Measurements from ENCODE around the gene NPPB. TPM values are rescaled to one million over a fixed set of nuclear protein-coding genes. Genes with fewer than 3 reads are reported as not detected.

Gene NPPB
- total RNA-seq, 1 experiment from 2014 or later: 0.35 TPM

GRCh38 chr1:11873395-11874257 is 14.9 kb upstream of the NPPB start:
- Mint-ChIP-seq H3K4me1 (no peaks in the 10 kb centered on the region), H3K27me3 (ENCODE audit: low read depth) (no peaks in the 10 kb centered on the region; the same call in 1 of the 2 replicates), H3K9me3 (no peaks in the 10 kb centered on the region), H3K36me3 (ENCODE audit: insufficient read depth in 1 of 3, low read depth in 3 of 3) (no peaks in the 10 kb centered on the region; a peak in 1 of 7 replicates), H3K4me3 (no peak overlapping the region), H3K27ac (0 out of 7 replicates have a peak overlapping the region, but pooled peaks of 1 of the 3 experiments have one; percentile 41)
- no peaks in the 10 kb centered on the region for H3K27me3 ChIP-seq (ENCODE audit: insufficient read depth, low read length)
- no peak for DNase-seq
- no peak for TF ChIP-seq CTCF (conservative IDR thresholded peaks at IDR 0.05)
- H3K79me2 ChIP-seq (ENCODE audit: insufficient read depth, low read length): no peaks in the 10 kb centered on the region
- H2BK12ac ChIP-seq (ENCODE audit: insufficient read length, low read depth, low read length): no peak overlapping the region
- H2AFZ ChIP-seq (ENCODE audit: low read length): no peak overlapping the region
- H3K23ac ChIP-seq (ENCODE audit: insufficient read length, low read depth, low read length): no peak overlapping the region
- no peak overlapping the region for H3K14ac ChIP-seq (ENCODE audit: insufficient read depth, low read length)
- no peak overlapping the region for H2BK120ac ChIP-seq (ENCODE audit: low read depth, low read length, poor library complexity, severe bottlenecking)
- no peak overlapping the region for H3K18ac ChIP-seq (ENCODE audit: insufficient read length, low read depth, low read length)
- H3K9me3 ChIP-seq (ENCODE audit: control insufficient read depth, low read depth, low read length): no peaks in the 10 kb centered on the region
- H3K27ac ChIP-seq (ENCODE audit: insufficient read length, low read depth, low read length): no peak overlapping the region
- no peak overlapping the region for H4K5ac ChIP-seq (ENCODE audit: insufficient read length, low read depth, low read length)
- no peak overlapping the region for H2AK5ac ChIP-seq (ENCODE audit: insufficient read length, low read length)
- H2BK20ac ChIP-seq (ENCODE audit: low read depth, low read length, poor library complexity, severe bottlenecking): no peak overlapping the region
- H2BK5ac ChIP-seq (ENCODE audit: insufficient read length, low read length): no peak overlapping the region
- no peaks in the 10 kb centered on the region for H3K79me1 ChIP-seq (ENCODE audit: insufficient read depth, low read depth, low read length, poor library complexity, severe bottlenecking)
- no peak overlapping the region for H4K91ac ChIP-seq (ENCODE audit: insufficient read length, low read depth, low read length)
- no peaks in the 10 kb centered on the region for H3K23me2 ChIP-seq (ENCODE audit: insufficient read length, low read depth, low read length, poor library complexity, severe bottlenecking)
- no peaks in the 10 kb centered on the region for H3K4me1 ChIP-seq (ENCODE audit: insufficient read depth, low read length)
- no peak overlapping the region for H3K4me2 ChIP-seq (ENCODE audit: insufficient read depth, insufficient read length, low read length)
- no peak overlapping the region for H3K4ac ChIP-seq (ENCODE audit: low read depth, low read length)
- no peak overlapping the region for H4K8ac ChIP-seq (replicated peaks; ENCODE audit: insufficient read length, low read depth, low read length)
- H3K9ac ChIP-seq (ENCODE audit: extremely low read depth, insufficient read length, low read length): no peak overlapping the region
- WGBS (ENCODE audit: extremely low coverage, insufficient read length, low lambda C conversion rate): no CpG with 5 or more reads among the region's 14 CpGs
- no peak overlapping the region for H3T11ph ChIP-seq (ENCODE audit: low read length)
- H4K20me1 ChIP-seq (ENCODE audit: control insufficient read depth, insufficient read depth, insufficient read length): no peaks in the 10 kb centered on the region
- H2BK15ac ChIP-seq (ENCODE audit: low read depth, low read length): no peak overlapping the region
- H3K56ac ChIP-seq (ENCODE audit: insufficient read length, low read depth, low read length): no peak overlapping the region
